Cerebellar nuclear complex (tissue), 1 donor: ENCODE data around the gene TMPRSS4.

Experiments used
- DNase-seq, 2 experiments: peaks; one replicate each; lab custom pipeline; 2025; lab: John Stamatoyannopoulos, UW

Gene TMPRSS4, protein sequence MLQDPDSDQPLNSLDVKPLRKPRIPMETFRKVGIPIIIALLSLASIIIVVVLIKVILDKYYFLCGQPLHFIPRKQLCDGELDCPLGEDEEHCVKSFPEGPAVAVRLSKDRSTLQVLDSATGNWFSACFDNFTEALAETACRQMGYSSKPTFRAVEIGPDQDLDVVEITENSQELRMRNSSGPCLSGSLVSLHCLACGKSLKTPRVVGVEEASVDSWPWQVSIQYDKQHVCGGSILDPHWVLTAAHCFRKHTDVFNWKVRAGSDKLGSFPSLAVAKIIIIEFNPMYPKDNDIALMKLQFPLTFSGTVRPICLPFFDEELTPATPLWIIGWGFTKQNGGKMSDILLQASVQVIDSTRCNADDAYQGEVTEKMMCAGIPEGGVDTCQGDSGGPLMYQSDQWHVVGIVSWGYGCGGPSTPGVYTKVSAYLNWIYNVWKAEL

GRCh38 chr11:118076754-118077281, at the start of gene TMPRSS4:
TMPRSS4 (plus strand) TSS chr11:118077078; CDS start chr11:118077303, 225 bp downstream.
- DNase-seq, result no peak

- no peak for DNase-seq
Observed at GRCh38 chr11:118027694-118028093, 49.2 kb upstream of the TMPRSS4 start.

DNA sequence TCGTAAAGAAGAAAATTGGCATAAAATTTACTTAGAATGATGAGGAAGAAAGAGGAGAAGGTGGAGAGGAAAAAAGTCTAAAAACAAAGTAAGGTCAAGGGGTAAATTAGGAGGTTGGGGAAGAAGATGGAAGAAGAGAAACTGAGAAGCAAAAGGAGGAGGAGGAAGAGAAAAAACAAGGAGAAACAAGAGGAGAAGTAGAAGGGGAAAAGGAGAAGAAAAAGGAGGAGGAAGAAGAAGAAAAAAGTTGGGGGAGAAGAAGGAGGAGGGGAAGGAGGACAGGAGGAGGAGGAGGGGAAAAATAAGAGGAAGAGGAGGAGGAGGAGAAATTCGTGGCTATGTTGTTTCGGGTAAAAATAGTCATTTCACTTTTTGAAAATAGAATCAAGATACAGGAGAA, 48.3 kb upstream of the TMPRSS4 start:
- DNase-seq, result no peak

GRCh38 chr11:118033443-118033842, 43.4 kb upstream of the TMPRSS4 start:
- no peak for DNase-seq

DNA sequence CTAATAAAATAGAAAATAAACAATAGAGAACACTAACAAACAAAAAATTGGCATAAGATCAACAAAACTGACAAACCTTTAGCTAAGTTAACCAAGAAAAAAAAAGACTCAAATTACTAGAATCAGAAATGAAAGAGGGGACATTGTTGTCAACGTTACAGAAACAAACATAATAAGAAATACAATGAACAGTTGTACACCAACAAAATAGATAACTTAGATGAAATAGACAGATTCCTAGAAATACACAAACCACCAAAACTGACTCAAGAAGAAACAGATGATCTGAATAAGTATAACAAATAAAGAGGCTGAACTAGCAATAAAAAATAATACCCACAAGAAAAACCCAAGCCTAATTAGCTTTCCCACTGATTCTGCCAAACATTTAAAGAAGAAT, 34.7 kb upstream of the TMPRSS4 start:
- no peak for DNase-seq

- DNase-seq, result no peak
Observed at GRCh38 chr11:118042796-118043195, 34.1 kb upstream of the TMPRSS4 start.

DNA sequence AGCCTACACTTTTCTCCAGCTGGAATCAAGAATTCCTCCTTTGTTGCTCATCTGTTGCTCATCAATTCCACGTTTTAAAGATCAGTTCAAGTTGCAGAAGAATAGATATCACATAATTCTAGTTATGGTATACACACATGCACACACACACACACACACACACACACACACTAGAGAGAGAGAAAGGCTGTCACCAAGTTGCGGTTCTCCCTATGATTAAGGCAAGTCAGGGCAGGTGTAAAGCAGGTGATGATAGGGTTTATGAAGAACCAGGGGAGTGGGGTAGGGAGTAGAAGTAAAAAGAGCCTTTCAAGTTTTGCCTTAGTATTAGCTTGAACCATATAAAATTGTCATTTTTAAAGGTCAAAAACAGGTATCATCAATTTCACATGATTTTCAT, 31.7 kb upstream of the TMPRSS4 start:
- DNase-seq, result no peak

DNA sequence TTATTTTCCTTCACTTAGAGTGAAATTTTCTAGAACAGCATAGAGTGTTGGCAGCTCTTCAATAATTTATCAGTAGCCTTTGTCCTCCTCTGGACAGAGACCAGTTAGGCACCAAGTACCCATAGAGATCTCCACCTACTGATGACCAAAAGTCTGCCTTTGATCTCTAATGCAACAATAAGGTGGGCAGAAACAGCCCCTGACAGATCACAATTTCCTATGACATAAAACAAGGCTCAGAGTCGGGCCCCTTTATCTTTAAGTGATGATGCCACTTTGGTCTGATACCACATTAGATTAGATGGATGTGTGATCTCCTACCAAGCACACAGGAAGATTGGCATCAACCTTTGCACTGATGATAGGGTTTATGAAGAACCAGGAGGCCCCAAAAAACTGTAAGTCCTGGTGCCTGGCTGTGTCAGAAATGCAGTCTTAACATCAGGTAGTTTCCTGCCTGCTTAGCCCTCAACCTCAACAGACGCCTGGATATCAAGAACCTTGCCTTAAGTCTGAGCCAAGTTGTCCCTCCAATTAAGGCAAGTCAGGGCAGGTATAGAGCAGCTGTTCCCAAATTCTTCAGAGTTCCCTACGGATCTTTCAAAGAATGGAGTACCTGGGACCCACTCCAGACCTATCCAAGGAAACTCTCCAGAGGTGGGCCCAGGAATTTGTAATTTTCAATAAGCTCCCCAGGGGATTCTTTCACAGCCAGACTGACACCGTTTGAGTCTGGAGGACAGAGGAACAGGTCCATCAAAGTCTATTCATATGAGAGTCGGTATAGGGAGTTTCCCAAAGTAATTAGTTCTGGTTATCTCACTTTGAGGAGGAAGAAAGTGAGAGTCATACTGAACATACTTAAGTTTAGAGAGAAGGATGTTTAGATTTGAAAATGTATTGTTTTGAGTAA, 30.6 kb upstream of the TMPRSS4 start:
- DNase-seq, result no peak

GRCh38 chr11:118046964-118047700, 29.7 kb upstream of the TMPRSS4 start:
- no peak for DNase-seq

GRCh38 chr11:118047749-118048148, 29.1 kb upstream of the TMPRSS4 start:
- DNase-seq, result no peak

GRCh38 chr11:118048472-118049370, 28.2 kb upstream of the TMPRSS4 start:
- DNase-seq, result no peak

- DNase-seq, result no peak
Observed at GRCh38 chr11:118049771-118050170, 27.1 kb upstream of the TMPRSS4 start.

DNA sequence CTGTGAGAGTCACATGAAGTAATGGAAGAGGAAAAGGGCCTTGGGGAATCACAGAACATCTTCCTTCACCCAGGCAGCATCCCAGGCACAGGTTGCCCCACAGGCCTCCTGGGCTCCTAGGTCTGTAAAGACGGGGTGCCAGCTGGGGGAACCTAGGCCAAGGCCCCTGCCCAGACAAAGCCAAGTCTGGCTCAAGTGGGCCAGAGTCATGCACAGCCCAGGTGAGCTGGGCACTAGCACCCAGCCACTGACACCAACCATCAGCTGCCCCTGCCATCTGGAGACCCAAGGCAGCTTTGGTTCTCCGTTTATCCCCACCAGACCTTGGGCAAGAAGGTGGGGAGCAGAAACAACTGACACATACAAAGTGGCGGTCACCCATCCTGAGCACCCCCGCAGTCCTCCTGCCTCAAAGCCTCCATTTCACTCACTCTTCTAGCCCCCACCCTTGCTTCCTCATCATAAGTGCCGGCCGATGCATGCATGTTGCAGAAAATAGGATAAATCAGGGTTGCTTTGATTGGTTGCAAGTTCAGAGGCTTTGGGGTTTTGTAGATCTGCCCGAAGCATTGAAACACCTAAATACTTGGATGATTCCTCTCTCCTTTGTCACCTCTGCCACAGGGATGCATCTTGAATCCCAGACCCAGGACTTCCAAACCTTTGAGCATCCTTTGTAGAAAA, 26.5 kb upstream of the TMPRSS4 start:
- DNase-seq, result no peak

DNA sequence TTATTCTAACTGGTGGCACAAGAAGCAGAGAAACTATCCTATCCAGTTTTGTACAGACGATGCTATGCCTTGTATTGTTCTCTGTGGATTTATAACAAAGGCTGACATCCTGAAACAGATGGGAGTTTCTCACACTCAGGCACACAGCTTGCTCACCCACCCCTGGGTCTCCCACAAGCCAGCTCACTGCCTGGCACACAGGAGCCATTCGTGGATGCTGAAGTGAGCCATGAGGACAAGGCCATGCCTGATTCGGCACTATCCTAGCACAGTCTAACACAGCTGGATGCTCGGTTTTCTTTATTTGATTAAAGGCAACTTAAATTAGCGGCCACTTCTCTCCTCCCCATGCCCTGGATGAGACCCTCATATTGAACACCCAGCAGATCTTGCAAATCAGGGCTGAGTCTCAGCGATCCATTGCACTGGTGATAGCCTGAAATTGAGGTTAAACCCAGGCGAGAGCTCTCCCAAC, 25.7 kb upstream of the TMPRSS4 start:
- no peak for DNase-seq

DNA sequence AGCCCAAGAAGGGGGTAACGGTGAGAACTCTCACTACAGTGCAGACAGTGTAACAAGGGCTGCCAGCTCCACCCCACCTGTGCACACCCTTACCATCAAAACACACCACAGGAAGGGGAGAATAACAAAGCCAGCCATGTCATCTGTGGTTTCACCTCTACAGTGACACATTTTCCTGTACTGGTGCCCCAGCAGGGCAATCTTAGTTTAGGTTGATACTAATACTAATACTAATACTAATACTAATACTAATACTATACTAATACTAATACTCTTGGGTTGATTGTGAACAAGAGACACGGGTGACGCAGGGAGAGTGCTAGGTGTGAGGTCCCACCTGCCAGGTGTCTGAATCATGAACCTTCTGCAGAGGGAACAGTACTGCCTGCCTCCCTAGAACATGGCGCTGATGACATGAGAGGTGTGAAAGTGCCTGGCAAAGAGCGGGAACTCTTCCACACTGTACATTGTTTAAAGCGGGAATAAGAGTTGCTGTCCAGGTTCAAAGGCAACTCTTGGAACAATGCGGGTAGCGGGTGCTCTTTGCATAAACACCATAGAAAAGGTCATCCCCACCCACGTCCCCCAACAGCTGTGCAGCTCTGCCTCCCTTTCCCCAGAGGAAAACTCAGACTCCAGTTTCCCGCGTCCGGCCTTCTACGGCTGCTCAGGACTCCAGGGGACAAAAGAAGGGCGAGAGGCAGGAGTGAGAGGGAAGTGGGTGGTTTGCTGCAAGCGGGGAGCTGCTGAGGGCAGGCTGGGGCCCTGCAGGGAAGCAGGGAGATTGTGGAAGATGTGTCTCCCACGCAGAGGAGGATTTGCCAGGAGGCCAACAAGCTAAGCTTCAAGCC, 25.0 kb upstream of the TMPRSS4 start:
- no peak for DNase-seq

DNA sequence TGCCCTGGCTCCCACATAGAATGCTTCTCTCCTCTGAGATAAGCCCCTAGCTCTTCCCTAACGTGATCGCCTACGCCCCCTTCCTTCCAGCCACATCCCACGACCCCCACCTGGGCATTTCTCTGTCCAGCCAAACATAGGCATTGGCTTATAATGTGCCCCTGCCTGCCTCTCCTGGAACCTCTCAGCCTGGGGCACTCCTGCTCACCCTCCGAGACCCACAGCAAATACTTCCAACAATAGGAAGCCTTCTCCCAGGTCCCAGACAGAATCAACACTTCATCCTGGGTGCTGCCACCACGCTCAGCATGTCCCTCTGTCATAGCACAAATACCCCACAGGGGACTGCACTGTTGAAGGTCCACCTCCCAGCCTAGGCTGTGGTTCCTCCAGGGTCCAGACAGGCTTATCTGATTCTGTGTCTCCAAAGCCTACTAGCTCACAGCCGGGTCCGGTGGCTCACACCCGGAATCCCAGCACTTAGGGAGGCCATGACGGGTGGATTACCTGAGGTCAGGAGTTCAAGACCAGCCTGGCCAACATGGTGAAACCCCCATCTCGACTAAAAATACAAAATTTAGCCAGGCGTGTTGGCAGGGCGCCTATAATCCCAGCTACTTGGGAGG, 24.2 kb upstream of the TMPRSS4 start:
- DNase-seq, result no peak

GRCh38 chr11:118054712-118055640, 21.9 kb upstream of the TMPRSS4 start:
- DNase-seq, result no peak

GRCh38 chr11:118055966-118056365, 20.9 kb upstream of the TMPRSS4 start:
- DNase-seq, result no peak
